Measurements from ENCODE around the gene MAGEF1.

MAGEF1 gene

DNA sequence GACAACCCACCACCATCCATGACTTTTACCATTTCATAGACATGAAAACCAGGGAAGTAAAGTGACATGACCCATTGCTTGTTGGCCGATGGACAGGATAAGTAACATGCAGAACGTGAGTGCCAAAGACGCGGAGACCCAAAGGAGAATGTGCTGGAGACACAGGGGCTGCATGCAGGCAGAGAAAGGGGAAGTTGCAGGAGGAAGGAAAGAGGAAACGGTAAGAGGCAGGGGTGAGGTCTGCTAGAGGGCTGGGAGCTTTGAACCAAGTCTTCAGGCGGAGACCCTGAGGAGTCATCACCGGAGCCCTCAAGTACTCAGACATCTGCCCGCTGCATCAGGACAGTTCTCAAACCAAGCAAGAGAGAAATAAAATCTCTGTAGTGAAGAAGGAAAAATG, 34.9 kb downstream of the MAGEF1 start:
- TF ChIP-seq, protein P1, sequence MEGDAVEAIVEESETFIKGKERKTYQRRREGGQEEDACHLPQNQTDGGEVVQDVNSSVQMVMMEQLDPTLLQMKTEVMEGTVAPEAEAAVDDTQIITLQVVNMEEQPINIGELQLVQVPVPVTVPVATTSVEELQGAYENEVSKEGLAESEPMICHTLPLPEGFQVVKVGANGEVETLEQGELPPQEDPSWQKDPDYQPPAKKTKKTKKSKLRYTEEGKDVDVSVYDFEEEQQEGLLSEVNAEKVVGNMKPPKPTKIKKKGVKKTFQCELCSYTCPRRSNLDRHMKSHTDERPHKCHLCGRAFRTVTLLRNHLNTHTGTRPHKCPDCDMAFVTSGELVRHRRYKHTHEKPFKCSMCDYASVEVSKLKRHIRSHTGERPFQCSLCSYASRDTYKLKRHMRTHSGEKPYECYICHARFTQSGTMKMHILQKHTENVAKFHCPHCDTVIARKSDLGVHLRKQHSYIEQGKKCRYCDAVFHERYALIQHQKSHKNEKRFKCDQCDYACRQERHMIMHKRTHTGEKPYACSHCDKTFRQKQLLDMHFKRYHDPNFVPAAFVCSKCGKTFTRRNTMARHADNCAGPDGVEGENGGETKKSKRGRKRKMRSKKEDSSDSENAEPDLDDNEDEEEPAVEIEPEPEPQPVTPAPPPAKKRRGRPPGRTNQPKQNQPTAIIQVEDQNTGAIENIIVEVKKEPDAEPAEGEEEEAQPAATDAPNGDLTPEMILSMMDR (IDR thresholded peaks at IDR 0.05; ENCODE audit: low read depth, low read length, missing control alignments), result no peak
- no peak for DNase-seq
- Histone ChIP-seq H3K36me3 (replicated peaks) (no peaks in the 10 kb centered on the region), H3K27ac (no peak overlapping the region), H3K27me3 (replicated peaks) (peaks cover 3% of the 10 kb centered on the region), H3K4me3 (ENCODE audit: low read depth, low read length) (no peak overlapping the region)
- in situ Hi-C loops (cut with HindIII; ENCODE audit: low pct_ligation_motif_present, low sequenced_read_pairs), result no loop called here

DNA sequence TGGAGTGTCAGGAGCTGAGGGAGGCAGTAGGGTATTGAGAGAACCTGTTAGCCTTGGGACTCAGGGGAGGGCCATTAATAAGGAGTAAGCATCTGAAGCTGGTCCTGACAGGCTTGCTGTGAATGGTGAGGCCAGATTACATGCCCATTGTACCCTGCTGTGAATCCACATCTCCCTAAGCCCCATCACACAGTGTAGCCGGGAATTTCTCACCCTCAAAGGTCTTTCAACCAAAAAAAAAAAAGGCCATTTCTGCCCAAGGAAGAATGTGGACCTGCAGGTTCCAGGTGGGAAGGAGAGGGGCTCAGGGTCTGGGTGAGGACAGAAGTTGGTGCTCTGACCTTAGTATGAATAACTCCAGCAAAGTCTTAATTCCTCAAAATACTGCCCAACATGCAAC, 37.2 kb downstream of the MAGEF1 start:
- in situ Hi-C loops (cut with HindIII; ENCODE audit: low pct_ligation_motif_present, low sequenced_read_pairs), result no loop called here

DNA sequence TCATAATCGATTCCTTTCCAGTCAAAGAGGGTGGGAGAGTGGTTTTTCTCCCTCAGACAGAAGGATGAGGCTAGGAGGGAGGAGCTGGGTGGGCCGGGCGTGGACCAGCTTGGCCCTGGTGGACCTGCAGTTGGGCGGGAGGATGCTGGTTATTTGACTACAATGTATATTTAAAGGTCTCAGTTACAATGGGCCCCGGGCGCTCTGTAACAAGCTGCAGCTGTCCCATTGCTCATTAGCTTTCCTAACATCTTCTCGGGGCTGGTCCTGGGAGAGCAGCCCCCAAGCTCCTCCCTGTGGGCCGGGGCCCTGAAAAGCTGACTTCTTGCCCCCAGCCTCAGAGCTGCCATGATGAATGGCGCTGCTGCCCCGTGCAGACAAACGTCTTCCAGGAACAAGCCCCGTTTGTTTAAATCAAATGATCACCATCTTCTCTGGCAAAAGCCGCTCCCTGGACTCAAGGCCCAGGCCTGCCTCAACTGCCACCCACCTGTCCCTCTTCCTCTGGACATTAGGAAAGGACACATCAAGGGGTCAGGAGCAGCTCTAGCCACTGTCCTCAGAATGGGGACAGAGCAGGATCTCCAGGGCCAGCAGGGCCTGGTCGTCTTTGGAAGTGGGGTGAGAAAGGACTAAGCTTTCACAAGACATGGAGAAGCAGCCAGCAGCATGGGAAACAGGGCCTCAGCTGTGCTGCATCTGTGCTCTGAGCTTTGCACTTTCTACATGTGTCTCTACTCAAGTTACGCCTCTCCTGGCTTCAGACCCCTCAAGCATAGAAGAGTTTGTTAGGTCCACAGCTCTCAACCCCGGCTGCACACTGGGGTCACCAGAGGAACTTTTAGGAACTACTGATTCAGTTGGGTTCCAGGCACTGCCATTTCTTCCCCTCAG, 38.6 kb downstream of the MAGEF1 start:
- H3K4me3 ChIP-seq (ENCODE audit: low read depth, low read length), result no peak overlapping the region
- in situ Hi-C loops (cut with HindIII; ENCODE audit: low pct_ligation_motif_present, low sequenced_read_pairs), result no loop called here
- TF ChIP-seq, protein P1 (IDR thresholded peaks at IDR 0.05; ENCODE audit: low read depth, low read length, missing control alignments), result no peak
- H3K27me3 ChIP-seq (replicated peaks), result peaks cover 2% of the 10 kb centered on the region
- H3K27ac ChIP-seq, result no peak overlapping the region
- H3K36me3 ChIP-seq (replicated peaks), result no peaks in the 10 kb centered on the region
- DNase-seq, result no peak

More for the DNA sequence above, 37.2 kb downstream of the MAGEF1 start:
- H3K36me3 ChIP-seq (replicated peaks), result no peaks in the 10 kb centered on the region
- TF ChIP-seq, protein P1 (IDR thresholded peaks at IDR 0.05; ENCODE audit: low read depth, low read length, missing control alignments), result no peak
- no peak overlapping the region for H3K4me3 ChIP-seq (ENCODE audit: low read depth, low read length)
- H3K27ac ChIP-seq, result no peak overlapping the region
- H3K27me3 ChIP-seq (replicated peaks), result peaks cover 5% of the 10 kb centered on the region
- DNase-seq, result no peak

DNA sequence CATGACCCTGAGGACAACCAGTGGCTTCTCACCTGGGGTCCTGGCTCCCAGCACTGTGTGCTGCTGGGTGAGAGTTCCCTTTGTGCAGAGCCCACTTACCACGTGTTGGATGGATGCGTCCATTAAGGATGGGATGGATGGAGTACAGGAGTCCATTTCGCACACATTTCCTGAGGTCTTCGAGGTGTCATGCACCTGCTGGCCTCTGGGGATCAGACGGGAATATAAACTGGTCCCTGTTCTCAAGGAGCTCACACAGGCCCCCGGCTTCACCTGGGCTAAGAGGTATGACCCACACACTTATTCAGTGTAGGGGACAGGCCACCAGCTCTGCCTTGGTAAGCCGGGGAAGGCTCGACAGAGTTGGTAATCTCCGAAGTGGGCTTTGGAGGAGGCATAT, 39.5 kb downstream of the MAGEF1 start:
- DNase-seq, result no peak
- no peak overlapping the region for H3K4me3 ChIP-seq (ENCODE audit: low read depth, low read length)
- H3K27me3 ChIP-seq (replicated peaks), result peaks cover 2% of the 10 kb centered on the region
- H3K27ac ChIP-seq, result no peak overlapping the region
- TF ChIP-seq, protein P1 (IDR thresholded peaks at IDR 0.05; ENCODE audit: low read depth, low read length, missing control alignments), result no peak
- in situ Hi-C loops (cut with HindIII; ENCODE audit: low pct_ligation_motif_present, low sequenced_read_pairs), result no loop called here
- no peaks in the 10 kb centered on the region for H3K36me3 ChIP-seq (replicated peaks)

DNA sequence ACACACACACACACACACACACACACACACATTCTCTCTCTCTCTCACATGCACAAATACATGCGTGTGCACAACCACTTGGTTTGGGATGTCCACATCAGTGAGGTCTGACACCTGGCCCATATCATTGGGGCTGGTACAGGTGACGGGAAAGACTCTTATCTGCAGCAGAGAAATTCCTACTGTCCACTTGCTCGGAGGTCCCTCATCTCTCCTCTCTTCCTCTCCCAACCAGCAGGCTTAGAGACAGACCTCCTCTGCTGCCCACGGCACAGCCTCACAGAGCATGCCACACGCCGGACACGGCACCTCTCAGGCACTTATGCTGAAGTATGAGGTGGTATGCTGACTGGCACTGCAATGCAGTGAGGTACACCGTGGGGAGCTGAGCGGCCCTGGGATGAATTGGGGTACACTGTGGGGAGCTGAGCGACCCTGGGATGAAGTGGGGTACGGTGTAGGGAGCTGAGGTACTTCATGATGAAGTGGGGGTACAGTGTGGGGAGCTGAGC, 41.7 kb downstream of the MAGEF1 start:
- H3K27ac ChIP-seq, result no peak overlapping the region
- TF ChIP-seq, protein P1 (IDR thresholded peaks at IDR 0.05; ENCODE audit: low read depth, low read length, missing control alignments), result no peak
- H3K27me3 ChIP-seq (replicated peaks), result peaks cover 2% of the 10 kb centered on the region
- in situ Hi-C loops (cut with HindIII; ENCODE audit: low pct_ligation_motif_present, low sequenced_read_pairs), result no loop called here
- DNase-seq, result no peak
- no peak overlapping the region for H3K4me3 ChIP-seq (ENCODE audit: low read depth, low read length)
- H3K36me3 ChIP-seq (replicated peaks), result no peaks in the 10 kb centered on the region

All from brain microvascular endothelial cell (primary cell).